Upper lobe of right lung (tissue), 1 donor: ENCODE data around the gene PLPPR5. TPM values are rescaled to one million over a fixed set of nuclear protein-coding genes. Genes with fewer than 3 reads are reported as not detected.

Experiments
- ATAC-seq: fragments of 200-7000 bp; cut with Tn5 transposase; one replicate; pipeline ENCODE4 v1.9.1; 2020; ENCODE audit warnings: mild to moderate bottlenecking, moderate library complexity
- DNase-seq: peaks from one replicate; pipeline ENCODE4 v3.0.0-alpha.2; 2020
- H3K27ac ChIP-seq: fragments of 200-600 bp; one replicate; pipeline ENCODE4 v1.8.0; 2022
- H3K27me3 ChIP-seq: fragments of 200-600 bp; one replicate; pipeline ENCODE4 v1.8.0; 2022; ENCODE audit warnings: mild to moderate bottlenecking
- H3K36me3 ChIP-seq: fragments of 200-600 bp; one replicate; pipeline ENCODE4 v1.8.0; 2022
- H3K4me1 ChIP-seq: fragments of 200-600 bp; one replicate; pipeline ENCODE4 v1.8.0; 2022
- H3K4me3 ChIP-seq: fragments of 200-600 bp; one replicate; pipeline ENCODE4 v1.8.0; 2022; ENCODE audit warnings: mild to moderate bottlenecking
- H3K9me3 ChIP-seq: fragments of 200-600 bp; one replicate; pipeline ENCODE4 v1.8.0; 2022
- CTCF ChIP-seq: fragments of 200-600 bp; IDR thresholded peaks from one replicate; pipeline ENCODE4 v1.8.0; 2022; ENCODE audit warnings: antibody characterized with exemption
- intact Hi-C: fragments of 100-400 bp; cut with DNase I; formaldehyde crosslinking; loops from one replicate; pipeline ENCODE4 v1.11.0; 2022
- total RNA-seq: library from RNA; stranded (reverse); fragmentation: NEBNext Ultra II Directional; extraction: Animal tissue kit (Norgen Biotek cat#: 25700); gene quantifications from one replicate; pipeline ENCODE4 v1.2.1, GENCODE V29; 2021
- donor health status: DM: no; HTN: yes; CAD: no; lungs with severe emphysema.

PLPPR5 gene
- total RNA-seq, 1 donor from 2014 or later, result not detected

- Histone ChIP-seq H3K4me1 (no peaks in the 10 kb centered on the region), H3K27me3 (no peaks in the 10 kb centered on the region), H3K36me3 (no peaks in the 10 kb centered on the region), H3K27ac (no peak overlapping the region), H3K9me3 (no peaks in the 10 kb centered on the region), H3K4me3 (no peak overlapping the region)
- DNase-seq (no peak), ATAC-seq (no peak)
- TF ChIP-seq CTCF, result no peak
- intact Hi-C loops, result no loop called here
Measured at GRCh38 chr1:98903261-98903660, 101.4 kb downstream of the PLPPR5 start.

- no peak for DNase-seq
- H3K4me1 ChIP-seq, result no peaks in the 10 kb centered on the region
- no peak for TF ChIP-seq CTCF
- no peak overlapping the region for H3K27ac ChIP-seq
- peaks cover 2% of the 10 kb centered on the region for H3K9me3 ChIP-seq
- ATAC-seq, result no peak
- H3K36me3 ChIP-seq, result no peaks in the 10 kb centered on the region
- no peak overlapping the region for H3K4me3 ChIP-seq
- intact Hi-C loops, result no loop called here
- no peaks in the 10 kb centered on the region for H3K27me3 ChIP-seq
Measured at GRCh38 chr1:98898940-98899339, 105.7 kb downstream of the PLPPR5 start.

GRCh38 chr1:98897479-98897878, 107.2 kb downstream of the PLPPR5 start:
- ATAC-seq (no peak), DNase-seq (no peak)
- H3K9me3 ChIP-seq, result peaks cover 2% of the 10 kb centered on the region
- H3K36me3 ChIP-seq, result no peaks in the 10 kb centered on the region
- intact Hi-C loops, result no loop called here
- no peak overlapping the region for H3K4me3 ChIP-seq
- no peak for TF ChIP-seq CTCF
- no peaks in the 10 kb centered on the region for H3K4me1 ChIP-seq
- no peak overlapping the region for H3K27ac ChIP-seq
- no peaks in the 10 kb centered on the region for H3K27me3 ChIP-seq

DNA sequence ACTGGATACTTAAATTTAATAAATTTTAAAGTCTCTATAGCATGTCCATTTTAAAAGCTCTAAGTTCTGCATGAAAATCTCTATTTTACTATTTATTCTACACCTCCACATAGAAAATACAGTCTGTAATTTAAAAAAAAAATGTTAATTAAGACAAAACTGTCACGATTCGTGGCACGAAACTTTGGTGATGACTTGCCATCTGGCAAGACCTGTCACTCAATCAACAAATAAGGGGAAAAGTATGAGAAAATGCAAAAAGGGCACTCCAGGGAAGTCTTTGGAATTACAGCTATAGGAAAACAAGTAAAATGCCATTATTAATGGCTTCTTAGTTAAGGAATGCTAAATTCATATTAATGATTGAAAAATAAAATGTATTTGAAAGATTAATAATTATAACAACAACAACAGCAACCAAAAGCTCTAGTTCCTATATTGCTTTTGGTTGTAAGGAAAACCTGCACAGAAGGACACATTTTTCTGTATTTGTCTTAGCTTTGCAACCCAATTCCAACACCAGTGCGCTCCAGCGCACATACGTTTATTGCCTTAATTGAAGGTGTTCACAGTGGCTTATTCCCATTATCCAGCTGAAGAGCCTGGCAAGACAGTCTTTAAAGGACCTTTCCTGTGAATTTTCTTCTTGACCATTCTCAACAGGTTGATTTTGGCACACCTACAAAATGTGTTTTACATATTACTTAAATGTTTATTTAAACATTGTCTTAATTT, 107.8 kb downstream of the PLPPR5 start:
- intact Hi-C loops, result no loop called here
- TF ChIP-seq CTCF, result no peak
- peaks cover 2% of the 10 kb centered on the region for H3K9me3 ChIP-seq
- no peak overlapping the region for H3K27ac ChIP-seq
- H3K4me3 ChIP-seq, result no peak overlapping the region
- H3K27me3 ChIP-seq, result no peaks in the 10 kb centered on the region
- no peaks in the 10 kb centered on the region for H3K4me1 ChIP-seq
- H3K36me3 ChIP-seq, result no peaks in the 10 kb centered on the region
- no peak for ATAC-seq
- DNase-seq, result no peak

GRCh38 chr1:98893371-98893770, 111.3 kb downstream of the PLPPR5 start:
- TF ChIP-seq CTCF, result no peak
- no peaks in the 10 kb centered on the region for H3K4me1 ChIP-seq
- peaks cover 2% of the 10 kb centered on the region for H3K9me3 ChIP-seq
- no peaks in the 10 kb centered on the region for H3K27me3 ChIP-seq
- intact Hi-C loops, result no loop called here
- no peak overlapping the region for H3K4me3 ChIP-seq
- no peaks in the 10 kb centered on the region for H3K36me3 ChIP-seq
- no peak overlapping the region for H3K27ac ChIP-seq
- ATAC-seq (no peak), DNase-seq (no peak)

GRCh38 chr1:98888869-98889268, 115.8 kb downstream of the PLPPR5 start:
- Histone ChIP-seq H3K9me3 (no peaks in the 10 kb centered on the region), H3K4me1 (no peaks in the 10 kb centered on the region), H3K4me3 (no peak overlapping the region), H3K27ac (no peak overlapping the region), H3K27me3 (no peaks in the 10 kb centered on the region), H3K36me3 (no peaks in the 10 kb centered on the region)
- TF ChIP-seq CTCF, result no peak
- DNase-seq (no peak), ATAC-seq (no peak)
- intact Hi-C loops, result no loop called here
